Neuronal stem cell (in vitro differentiated cells): Measurements from ENCODE around the gene NT5DC1.

Experiments used
- DNase-seq: peaks from one replicate; pipeline ENCODE4 v3.0.0-alpha.2; 2013; ENCODE audit warnings: low spot score
- H2AFZ ChIP-seq: one replicate; pipeline ENCODE4 v1.6.1; 2013; ENCODE audit warnings: mild to moderate bottlenecking, low read length, inconsistent platforms
- H2AK5ac ChIP-seq: 2 replicates; pipeline ENCODE4 v1.6.1; 2013; ENCODE audit warnings: low read depth, mild to moderate bottlenecking, inconsistent platforms, low read length, moderate library complexity, mixed read lengths
- H2BK120ac ChIP-seq: 2 replicates; pipeline ENCODE4 v1.6.1; 2013; ENCODE audit warnings: low read depth, mild to moderate bottlenecking, inconsistent platforms, low read length, moderate library complexity, mixed read lengths
- H2BK12ac ChIP-seq: one replicate; pipeline ENCODE4 v1.6.1; 2013; ENCODE audit warnings: low read length, inconsistent platforms
- H2BK15ac ChIP-seq: 2 replicates; pipeline ENCODE4 v1.6.1; 2013; ENCODE audit warnings: mild to moderate bottlenecking, low read length, inconsistent platforms, mixed read lengths
- H2BK5ac ChIP-seq: one replicate; pipeline ENCODE4 v1.6.1; 2013; ENCODE audit warnings: inconsistent platforms, mild to moderate bottlenecking, low read length, moderate library complexity
- H3K14ac ChIP-seq: one replicate; pipeline ENCODE4 v1.6.1; 2013; ENCODE audit warnings: low read length, inconsistent platforms
- H3K18ac ChIP-seq: 2 replicates; pipeline ENCODE4 v1.6.1; 2013; ENCODE audit warnings: low read length, inconsistent platforms
- H3K23ac ChIP-seq: 2 replicates; pipeline ENCODE4 v1.6.1; 2013; ENCODE audit warnings: low read depth, mild to moderate bottlenecking, mixed read lengths, low read length, inconsistent platforms; ENCODE audit not compliant: poor library complexity
- H3K27ac ChIP-seq: replicated peaks from 3 replicates; pipeline ENCODE4 v1.5.1; 2013; ENCODE audit warnings: low read length, inconsistent platforms
- H3K27me3 ChIP-seq, 3 experiments: 2 replicates each; pipeline ENCODE4 v1.6.1; 2013; ENCODE audit warnings: low read length in 3 of 3, mild to moderate bottlenecking in 2 of 3, inconsistent platforms in 1 of 3, low read depth in 1 of 3, mixed read lengths in 1 of 3, moderate library complexity in 1 of 3; ENCODE audit not compliant: control insufficient read depth in 3 of 3, insufficient read depth in 3 of 3
- H3K36me3 ChIP-seq, 2 donors: replicated peaks in 1 of 2; 2 replicates each; pipeline ENCODE4 v1.6.1; 2013; ENCODE audit warnings: low read length in 2 of 2; ENCODE audit not compliant: control insufficient read depth in 2 of 2, insufficient read depth in 2 of 2
- H3K4ac ChIP-seq: 2 replicates; pipeline ENCODE4 v1.6.1; 2013; ENCODE audit warnings: inconsistent platforms, mild to moderate bottlenecking, low read length, moderate library complexity
- H3K4me1 ChIP-seq, 2 donors: 1 replicate in 1 of 2; 2 replicates in 1 of 2; pipeline ENCODE4 v1.6.1; 2013; ENCODE audit warnings: low read length in 2 of 2, low read depth in 1 of 2; ENCODE audit not compliant: control insufficient read depth in 2 of 2, insufficient read depth in 1 of 2
- H3K4me2 ChIP-seq: one replicate; pipeline ENCODE4 v1.6.1; 2013; ENCODE audit warnings: mild to moderate bottlenecking, low read length, inconsistent platforms; ENCODE audit not compliant: insufficient read depth, poor library complexity, severe bottlenecking
- H3K4me3 ChIP-seq, 2 donors: 2 replicates each; pipeline ENCODE4 v1.5.1; 2013; ENCODE audit warnings: low read length in 2 of 2, mild to moderate bottlenecking in 2 of 2, inconsistent platforms in 1 of 2, moderate library complexity in 1 of 2
- H3K79me1 ChIP-seq: one replicate; pipeline ENCODE4 v1.6.1; 2013; ENCODE audit warnings: low read depth, mild to moderate bottlenecking, inconsistent platforms, low read length, moderate library complexity
- H3K9ac ChIP-seq: one replicate; pipeline ENCODE4 v1.6.1; 2013; ENCODE audit warnings: mild to moderate bottlenecking, low read depth, low read length, inconsistent platforms; ENCODE audit not compliant: poor library complexity
- H3K9me3 ChIP-seq, 2 donors: replicated peaks in 1 of 2; 2 replicates each; pipeline versions ENCODE3 to v1.6.1; 2013; ENCODE audit warnings: low read length in 2 of 2, mild to moderate bottlenecking in 2 of 2, inconsistent platforms in 1 of 2, low read depth in 1 of 2, mixed read lengths in 1 of 2, moderate library complexity in 1 of 2; ENCODE audit not compliant: control insufficient read depth in 2 of 2, insufficient read depth in 1 of 2
- H4K8ac ChIP-seq: one replicate; pipeline ENCODE4 v1.6.1; 2013; ENCODE audit warnings: low read depth, mild to moderate bottlenecking, inconsistent platforms, low read length, moderate library complexity
- H4K91ac ChIP-seq: one replicate; pipeline ENCODE4 v1.6.1; 2013; ENCODE audit warnings: low read length, low read depth, mild to moderate bottlenecking, inconsistent platforms; ENCODE audit not compliant: poor library complexity
- WGBS, 2 donors: extraction: QIAGEN DNeasy Blood & Tissue Kit; methylation state at CpG; one replicate each; pipeline ENCODE4 v1.1.7; 2013; ENCODE audit warnings: missing lambda C conversion rate in 2 of 2, mixed read lengths in 1 of 2; ENCODE audit not compliant: insufficient read length in 2 of 2, insufficient replicate concordance in 1 of 2; ENCODE audit errors: extremely low coverage in 2 of 2; 5-methylcytosine and 5-hydroxymethylcytosine counted together

Gene NT5DC1

GRCh38 chr6:116278854-116279231 is 178.2 kb downstream of the NT5DC1 start:
- peaks cover 0 to 5% of the 10 kb centered on the region in 2 donors for H3K9me3 ChIP-seq
- peaks cover 5% of the 10 kb centered on the region for H3K79me1 ChIP-seq
- peak overlapping the region; percentile 97 for H3K27ac ChIP-seq
- H3K4ac ChIP-seq = no peak overlapping the region
- peak overlapping the region; percentile 86 to 91 for H3K4me3 ChIP-seq
- no peak overlapping the region for H2BK12ac ChIP-seq
- H3K14ac ChIP-seq = no peak overlapping the region
- H3K18ac ChIP-seq = peak overlapping the region; percentile 64
- H2BK15ac ChIP-seq = peak overlapping the region; percentile 98
- no peak overlapping the region for H4K8ac ChIP-seq
- peak overlapping the region; percentile 78 for H3K4me2 ChIP-seq
- no peak overlapping the region for H2AK5ac ChIP-seq
- no peak overlapping the region for H2BK120ac ChIP-seq
- no peaks in the 10 kb centered on the region for H3K27me3 ChIP-seq
- no peak for DNase-seq
- peak overlapping the region; percentile 94 for H3K23ac ChIP-seq
- H2AFZ ChIP-seq = peak overlapping the region; percentile 92
- H3K36me3 ChIP-seq = peaks cover 5 to 46% of the 10 kb centered on the region in 2 donors
- whole genome bisulfite sequencing, 2 donors = no CpG with 5 or more reads among the region's 12 CpGs
- H3K4me1 ChIP-seq = peaks cover 9 to 28% of the 10 kb centered on the region in 2 donors
- H4K91ac ChIP-seq = no peak overlapping the region
- H2BK5ac ChIP-seq = peak overlapping the region; percentile 99
- H3K9ac ChIP-seq = peak overlapping the region; percentile 97

- H3K4me3 ChIP-seq = peak within 1 kb of the TSS; percentile 86 to 91
- peak within 1 kb of the TSS; percentile 92 for H2AFZ ChIP-seq
- no CpG with 5 or more reads among the region's 71 CpGs for WGBS, 2 donors
- H2BK15ac ChIP-seq = peak within 1 kb of the TSS; percentile 98
- H3K4ac ChIP-seq = peak within 1 kb of the TSS; percentile 71
- H3K27me3 ChIP-seq = no peaks in the 10 kb centered on the region
- H3K23ac ChIP-seq = peak within 1 kb of the TSS; percentile 94
- H3K4me1 ChIP-seq = peaks cover 9 to 28% of the 10 kb centered on the region in 2 donors
- H2AK5ac ChIP-seq = peak within 1 kb of the TSS; percentile 83
- H3K18ac ChIP-seq = peak within 1 kb of the TSS; percentile 98
- peak within 1 kb of the TSS; percentile 97 for H3K27ac ChIP-seq
- H3K79me1 ChIP-seq = peaks cover 5% of the 10 kb centered on the region
- peak within 1 kb of the TSS; percentile 75 for H4K91ac ChIP-seq
- H2BK12ac ChIP-seq = no peak within 1 kb of the TSS
- H2BK5ac ChIP-seq = peak within 1 kb of the TSS; percentile 99
- peak within 1 kb of the TSS; percentile 78 for H3K4me2 ChIP-seq
- peaks cover 0 to 5% of the 10 kb centered on the region in 2 donors for H3K9me3 ChIP-seq
- peaks cover 5 to 40% of the 10 kb centered on the region in 2 donors for H3K36me3 ChIP-seq
- H2BK120ac ChIP-seq = no peak within 1 kb of the TSS
- H4K8ac ChIP-seq = no peak within 1 kb of the TSS
- H3K14ac ChIP-seq = peak within 1 kb of the TSS; percentile 66
- DNase-seq = peak; percentile 97
- peak within 1 kb of the TSS; percentile 97 for H3K9ac ChIP-seq
These were observed 178.8 kb downstream of the NT5DC1 start, which contains the start of gene TSPYL1 for GRCh38 chr6:116279232-116280160. Gene TSPYL1 (minus strand): TSS chr6:116279930. CDS start chr6:116279830, 100 bp downstream.

GRCh38 chr6:116280161-116280932 is 179.7 kb downstream of the NT5DC1 start:
- DNase-seq = no peak
- no peak overlapping the region for H4K8ac ChIP-seq
- H2BK5ac ChIP-seq = no peak overlapping the region
- peak overlapping the region; percentile 27 for H3K4me2 ChIP-seq
- H3K18ac ChIP-seq = no peak overlapping the region
- no peaks in the 10 kb centered on the region for H3K27me3 ChIP-seq
- no peak overlapping the region for H3K14ac ChIP-seq
- no peak overlapping the region for H2AK5ac ChIP-seq
- peak overlapping the region; percentile 79 to 86 for H3K4me3 ChIP-seq
- peaks cover 5 to 31% of the 10 kb centered on the region in 2 donors for H3K36me3 ChIP-seq
- no peak overlapping the region for H3K23ac ChIP-seq
- peaks cover 0 to 5% of the 10 kb centered on the region in 2 donors for H3K9me3 ChIP-seq
- no peak overlapping the region for H4K91ac ChIP-seq
- peaks cover 5% of the 10 kb centered on the region for H3K79me1 ChIP-seq
- WGBS, 2 donors = no CpG with 5 or more reads among the region's 8 CpGs
- H2AFZ ChIP-seq = peak overlapping the region; percentile 92
- peak overlapping the region; percentile 27 for H3K27ac ChIP-seq
- no peak overlapping the region for H2BK15ac ChIP-seq
- peaks cover 9 to 28% of the 10 kb centered on the region in 2 donors for H3K4me1 ChIP-seq
- H3K4ac ChIP-seq = no peak overlapping the region
- H3K9ac ChIP-seq = no peak overlapping the region
- H2BK12ac ChIP-seq = no peak overlapping the region
- H2BK120ac ChIP-seq = no peak overlapping the region
